ENCODE data around the gene CDH4.

- TF ChIP-seq JUND (IDR thresholded peaks at IDR 0.05; ENCODE audit: low read length) (no peak), POLR2A (IDR thresholded peaks at IDR 0.05; ENCODE audit: control extremely low read depth in 1 of 2, low read depth in 2 of 2, low read length in 2 of 2) (no peak), EP300 (IDR thresholded peaks at IDR 0.05; ENCODE audit: borderline replicate concordance in 1 of 2, low read depth in 2 of 2, low read length in 2 of 2) (no peak), EZH2 (IDR thresholded peaks at IDR 0.05; ENCODE audit: low read depth, low read length, severe bottlenecking) (no peak), HDAC2 (IDR thresholded peaks at IDR 0.05; ENCODE audit: borderline replicate concordance in 1 of 2, low read depth in 2 of 2, low read length in 2 of 2) (no peak), CHD2 (IDR thresholded peaks at IDR 0.05; ENCODE audit: low read length) (no peak)
These were observed 230.2 kb downstream of the CDH4 start for GRCh38 chr20:61482056-61482887.

Measured in H1 (cell line).